Measurements from ENCODE around the gene CADPS2. TPM values are rescaled to one million over a fixed set of nuclear protein-coding genes. Genes with fewer than 3 reads are reported as not detected.

CADPS2 gene
- total RNA-seq, 5 donors from 2014 or later (not counting 1 experiment from before 2014, with no cell fraction given), result 0.15 to 0.28 (median 0.16) TPM; not detected in 2

DNA sequence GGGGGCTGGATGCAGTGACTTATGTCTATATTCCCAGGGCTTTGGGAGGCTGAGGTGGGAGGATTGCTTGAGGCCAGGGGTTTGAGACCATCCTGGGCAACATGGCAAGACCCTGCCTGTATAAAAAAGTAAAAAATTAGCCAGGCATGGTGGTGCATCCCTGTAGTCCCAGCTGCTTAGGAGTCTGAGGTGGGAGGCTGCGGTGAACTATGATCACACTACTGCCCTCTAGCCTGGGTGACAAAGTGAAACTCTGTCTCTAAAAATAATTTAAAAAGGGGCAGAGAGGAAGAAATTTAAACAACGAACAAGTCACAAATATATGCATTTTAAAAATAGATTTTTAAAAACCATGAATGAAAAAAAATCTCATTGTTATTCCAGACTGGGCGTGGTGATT is 535.6 kb downstream of the CADPS2 start:
- CTCF ChIA-PET, result no interaction called here
- Mint-ChIP-seq H3K27ac (no peak overlapping the region), H3K36me3 (no peaks in the 10 kb centered on the region), H3K9me3 (no peaks in the 10 kb centered on the region), H3K4me3 (no peak overlapping the region), H3K4me1 (no peaks in the 10 kb centered on the region), H3K27me3 (no peaks in the 10 kb centered on the region)
- H3K4me3 ChIP-seq (ENCODE audit: control insufficient read depth in 1 of 2, extremely low read depth in 1 of 2, low read length in 1 of 2), result no peak overlapping the region
- DNase-seq (no peak), ATAC-seq (replicated peaks in 1 of 4) (no peak)
- H3K9me3 ChIP-seq, result no peaks in the 10 kb centered on the region
- no peaks in the 10 kb centered on the region for H3K4me1 ChIP-seq (ENCODE audit: control insufficient read depth in 1 of 2, extremely low read depth in 1 of 2, insufficient read depth in 2 of 2, low read length in 2 of 2)
- H3K27me3 ChIP-seq (replicated peaks in 1 of 2; ENCODE audit: control insufficient read depth in 2 of 2, extremely low read depth in 1 of 2, insufficient read depth in 2 of 2, low read length in 1 of 2), result no peaks in the 10 kb centered on the region
- no peaks in the 10 kb centered on the region for H3K36me3 ChIP-seq (ENCODE audit: control insufficient read depth in 2 of 2, extremely low read depth in 1 of 2, insufficient read depth in 1 of 2, low read length in 1 of 2)
- POLR2A ChIA-PET, result no interaction called here
- 33% methylated on average over 1 of the region's 3 CpGs for WGBS (ENCODE audit: insufficient coverage)
- no peak overlapping the region for H3K27ac ChIP-seq (ENCODE audit: low read length)

DNA sequence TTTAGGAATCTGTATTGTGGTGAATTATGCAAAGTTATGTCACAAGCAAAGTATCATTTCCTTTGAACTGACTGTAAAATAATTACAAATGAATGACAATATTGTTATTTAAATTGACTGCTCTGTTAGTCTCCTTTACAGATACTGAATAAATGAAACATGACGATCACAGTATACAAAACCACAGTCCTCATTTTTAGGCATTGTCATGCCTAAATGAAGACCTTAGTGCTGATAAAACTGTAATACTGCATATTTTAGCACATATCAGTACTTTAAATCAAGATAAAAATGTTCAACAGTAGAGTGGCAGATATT is 542.0 kb downstream of the CADPS2 start:
- Histone ChIP-seq H3K9me3 (no peaks in the 10 kb centered on the region), H3K4me3 (ENCODE audit: control insufficient read depth in 1 of 2, extremely low read depth in 1 of 2, low read length in 1 of 2) (no peak overlapping the region), H3K27me3 (replicated peaks in 1 of 2; ENCODE audit: control insufficient read depth in 2 of 2, extremely low read depth in 1 of 2, insufficient read depth in 2 of 2, low read length in 1 of 2) (no peaks in the 10 kb centered on the region), H3K4me1 (ENCODE audit: control insufficient read depth in 1 of 2, extremely low read depth in 1 of 2, insufficient read depth in 2 of 2, low read length in 2 of 2) (no peaks in the 10 kb centered on the region), H3K36me3 (ENCODE audit: control insufficient read depth in 2 of 2, extremely low read depth in 1 of 2, insufficient read depth in 1 of 2, low read length in 1 of 2) (no peaks in the 10 kb centered on the region), H3K27ac (ENCODE audit: low read length) (no peak overlapping the region)
- Mint-ChIP-seq H3K4me1 (no peaks in the 10 kb centered on the region), H3K27me3 (no peaks in the 10 kb centered on the region), H3K9me3 (peaks cover 0 to 9% (median 2%) of the 10 kb centered on the region in 3 donors), H3K4me3 (no peak overlapping the region), H3K27ac (no peak overlapping the region), H3K36me3 (no peaks in the 10 kb centered on the region)
- POLR2A ChIA-PET, result no interaction called here
- CTCF ChIA-PET, result no interaction called here
- ATAC-seq (replicated peaks in 1 of 4) (no peak), DNase-seq (no peak)
- no CpG with 5 or more reads among the region's 1 CpG for WGBS (ENCODE audit: insufficient coverage)

DNA sequence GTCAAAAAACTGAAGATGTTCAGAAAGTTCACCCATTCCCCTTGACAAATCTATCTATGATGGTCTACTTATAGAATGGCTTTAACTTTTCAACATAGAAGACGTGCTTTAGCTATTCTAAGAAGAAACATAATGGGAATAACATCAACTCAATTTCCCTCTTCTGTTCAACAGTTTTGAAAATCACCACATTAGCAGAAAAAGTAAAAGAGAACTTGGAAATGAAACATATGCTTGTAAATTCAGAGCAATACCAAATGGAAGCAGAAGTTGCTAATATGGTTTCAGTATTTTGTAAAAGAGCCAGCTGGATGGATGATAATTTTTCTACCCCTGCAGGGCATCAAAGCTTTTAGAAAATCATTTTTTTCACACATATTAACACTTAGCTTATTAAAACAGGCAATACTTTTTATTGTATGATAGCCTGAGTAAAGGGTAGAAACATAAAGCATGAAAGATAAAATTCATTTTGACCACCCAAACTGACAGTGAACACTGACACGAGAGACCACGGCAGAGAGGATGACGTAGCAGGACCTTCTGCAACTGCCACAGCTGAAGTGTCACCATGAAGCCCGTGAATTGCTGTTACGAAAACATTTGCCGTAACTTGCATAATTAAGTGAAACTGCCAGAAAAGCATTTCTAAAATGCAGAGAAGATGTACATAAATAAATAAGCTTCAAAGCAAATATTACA is 542.5 kb downstream of the CADPS2 start:
- no peak overlapping the region for H3K27ac ChIP-seq (ENCODE audit: low read length)
- H3K4me1 ChIP-seq (ENCODE audit: control insufficient read depth in 1 of 2, extremely low read depth in 1 of 2, insufficient read depth in 2 of 2, low read length in 2 of 2), result no peaks in the 10 kb centered on the region
- ATAC-seq (replicated peaks in 1 of 4), result no peak
- H3K36me3 Mint-ChIP-seq, result no peaks in the 10 kb centered on the region
- no peak overlapping the region for H3K4me3 ChIP-seq (ENCODE audit: control insufficient read depth in 1 of 2, extremely low read depth in 1 of 2, low read length in 1 of 2)
- no peaks in the 10 kb centered on the region for H3K27me3 Mint-ChIP-seq
- ChIA-PET CTCF (no interaction called here), POLR2A (no interaction called here)
- no peak for DNase-seq
- H3K9me3 Mint-ChIP-seq, result peaks cover 0 to 12% (median 2%) of the 10 kb centered on the region in 3 donors
- no peak overlapping the region for H3K4me3 Mint-ChIP-seq
- no peaks in the 10 kb centered on the region for H3K27me3 ChIP-seq (replicated peaks in 1 of 2; ENCODE audit: control insufficient read depth in 2 of 2, extremely low read depth in 1 of 2, insufficient read depth in 2 of 2, low read length in 1 of 2)
- H3K36me3 ChIP-seq (ENCODE audit: control insufficient read depth in 2 of 2, extremely low read depth in 1 of 2, insufficient read depth in 1 of 2, low read length in 1 of 2), result no peaks in the 10 kb centered on the region
- H3K4me1 Mint-ChIP-seq, result no peaks in the 10 kb centered on the region
- no peaks in the 10 kb centered on the region for H3K9me3 ChIP-seq
- H3K27ac Mint-ChIP-seq, result no peak overlapping the region
- WGBS (ENCODE audit: insufficient coverage), result 78% methylated on average over 3 of the region's 7 CpGs

DNA sequence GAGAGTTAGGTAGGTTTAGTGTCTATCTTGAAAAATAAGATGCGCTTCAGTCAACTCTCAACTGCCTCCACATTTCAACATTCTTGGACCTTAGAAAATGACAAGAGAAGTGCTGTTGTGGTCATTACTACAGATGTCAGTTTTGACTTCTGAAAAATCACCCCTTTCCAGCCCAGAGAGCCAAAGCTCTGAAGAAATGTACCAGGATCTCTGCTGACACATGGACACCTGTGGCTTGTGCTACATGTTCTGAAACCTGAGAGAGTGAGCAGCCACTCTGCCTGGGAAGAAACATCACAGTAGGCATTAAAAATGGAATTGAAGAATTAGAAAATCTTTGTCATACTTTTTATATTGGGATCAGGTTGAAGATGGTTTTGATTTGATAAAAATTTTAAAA is 545.8 kb downstream of the CADPS2 start:
- Histone ChIP-seq H3K4me1 (ENCODE audit: control insufficient read depth in 1 of 2, extremely low read depth in 1 of 2, insufficient read depth in 2 of 2, low read length in 2 of 2) (no peaks in the 10 kb centered on the region), H3K27ac (ENCODE audit: low read length) (no peak overlapping the region), H3K27me3 (replicated peaks in 1 of 2; ENCODE audit: control insufficient read depth in 2 of 2, extremely low read depth in 1 of 2, insufficient read depth in 2 of 2, low read length in 1 of 2) (no peaks in the 10 kb centered on the region), H3K9me3 (no peaks in the 10 kb centered on the region), H3K4me3 (ENCODE audit: control insufficient read depth in 1 of 2, extremely low read depth in 1 of 2, low read length in 1 of 2) (no peak overlapping the region), H3K36me3 (ENCODE audit: control insufficient read depth in 2 of 2, extremely low read depth in 1 of 2, insufficient read depth in 1 of 2, low read length in 1 of 2) (no peaks in the 10 kb centered on the region)
- POLR2A ChIA-PET, result no interaction called here
- Mint-ChIP-seq H3K27me3 (no peaks in the 10 kb centered on the region), H3K4me3 (no peak overlapping the region), H3K9me3 (peaks cover 0 to 12% (median 4%) of the 10 kb centered on the region in 3 donors), H3K36me3 (no peaks in the 10 kb centered on the region), H3K27ac (no peak overlapping the region), H3K4me1 (no peaks in the 10 kb centered on the region)
- ATAC-seq (replicated peaks in 1 of 4), result no peak
- CTCF ChIA-PET, result no interaction called here
- DNase-seq, result no peak
- WGBS (ENCODE audit: insufficient coverage), result no CpG with 5 or more reads among the region's 1 CpG

GRCh38 chr7:122339145-122339904 is 546.9 kb downstream of the CADPS2 start:
- Histone ChIP-seq H3K36me3 (ENCODE audit: control insufficient read depth in 2 of 2, extremely low read depth in 1 of 2, insufficient read depth in 1 of 2, low read length in 1 of 2) (no peaks in the 10 kb centered on the region), H3K4me3 (ENCODE audit: control insufficient read depth in 1 of 2, extremely low read depth in 1 of 2, low read length in 1 of 2) (no peak overlapping the region), H3K27ac (ENCODE audit: low read length) (no peak overlapping the region), H3K27me3 (replicated peaks in 1 of 2; ENCODE audit: control insufficient read depth in 2 of 2, extremely low read depth in 1 of 2, insufficient read depth in 2 of 2, low read length in 1 of 2) (no peaks in the 10 kb centered on the region), H3K9me3 (no peaks in the 10 kb centered on the region), H3K4me1 (ENCODE audit: control insufficient read depth in 1 of 2, extremely low read depth in 1 of 2, insufficient read depth in 2 of 2, low read length in 2 of 2) (no peaks in the 10 kb centered on the region)
- CTCF ChIA-PET, result no interaction called here
- 87% methylated on average over 2 of the region's 6 CpGs for WGBS (ENCODE audit: insufficient coverage)
- no peaks in the 10 kb centered on the region for H3K27me3 Mint-ChIP-seq
- H3K36me3 Mint-ChIP-seq, result no peaks in the 10 kb centered on the region
- H3K9me3 Mint-ChIP-seq, result peaks cover 0 to 11% (median 4%) of the 10 kb centered on the region in 3 donors
- DNase-seq (no peak), ATAC-seq (replicated peaks in 1 of 4) (no peak)
- no peaks in the 10 kb centered on the region for H3K4me1 Mint-ChIP-seq
- POLR2A ChIA-PET, result no interaction called here
- H3K27ac Mint-ChIP-seq, result no peak overlapping the region
- H3K4me3 Mint-ChIP-seq, result no peak overlapping the region

- H3K27me3 ChIP-seq (replicated peaks in 1 of 2; ENCODE audit: control insufficient read depth in 2 of 2, extremely low read depth in 1 of 2, insufficient read depth in 2 of 2, low read length in 1 of 2), result no peaks in the 10 kb centered on the region
- H3K4me3 Mint-ChIP-seq, result no peak overlapping the region
- H3K9me3 ChIP-seq, result no peaks in the 10 kb centered on the region
- no peaks in the 10 kb centered on the region for H3K4me1 Mint-ChIP-seq
- H3K4me3 ChIP-seq (ENCODE audit: control insufficient read depth in 1 of 2, extremely low read depth in 1 of 2, low read length in 1 of 2), result no peak overlapping the region
- ATAC-seq (replicated peaks in 1 of 4) (no peak), DNase-seq (no peak)
- no peaks in the 10 kb centered on the region for H3K27me3 Mint-ChIP-seq
- H3K9me3 Mint-ChIP-seq, result peaks cover 3 to 4% (median 4%) of the 10 kb centered on the region in 3 donors
- H3K27ac Mint-ChIP-seq, result no peak overlapping the region
- H3K27ac ChIP-seq (ENCODE audit: low read length), result no peak overlapping the region
- ChIA-PET CTCF (no interaction called here), POLR2A (no interaction called here)
- no CpG with 5 or more reads among the region's 2 CpGs for WGBS (ENCODE audit: insufficient coverage)
- H3K4me1 ChIP-seq (ENCODE audit: control insufficient read depth in 1 of 2, extremely low read depth in 1 of 2, insufficient read depth in 2 of 2, low read length in 2 of 2), result no peaks in the 10 kb centered on the region
- H3K36me3 ChIP-seq (ENCODE audit: control insufficient read depth in 2 of 2, extremely low read depth in 1 of 2, insufficient read depth in 1 of 2, low read length in 1 of 2), result no peaks in the 10 kb centered on the region
- H3K36me3 Mint-ChIP-seq, result no peaks in the 10 kb centered on the region
Measured at GRCh38 chr7:122337011-122337410, 549.2 kb downstream of the CADPS2 start.

Data from T-cell (primary cell).